ENCODE results near the gene ADAMTS17. TPM values are rescaled to one million over a fixed set of nuclear protein-coding genes. Genes with fewer than 3 reads are reported as not detected.

The ADAMTS17 gene
- total RNA-seq, 1 experiment from 2014 or later, result 1.8 TPM

- TF ChIP-seq ERG (CRISPR knock-in tag; IDR thresholded peaks at IDR 0.05) (no peak), NR1H2 (CRISPR knock-in tag; IDR thresholded peaks at IDR 0.05) (no peak), HMGXB4 (CRISPR knock-in tag; IDR thresholded peaks at IDR 0.05) (no peak), ZNF121 (CRISPR knock-in tag; IDR thresholded peaks at IDR 0.05) (no peak), ATF2 (CRISPR knock-in tag; IDR thresholded peaks at IDR 0.05; ENCODE audit: borderline replicate concordance, low read depth) (no peak), ATF1 (CRISPR knock-in tag; IDR thresholded peaks at IDR 0.05) (no peak)
Observed at GRCh38 chr15:100235030-100235617, 106.7 kb downstream of the ADAMTS17 start (continued).

- H3K36me3 Mint-ChIP-seq, result no peaks in the 10 kb centered on the region
- DNase-seq (ENCODE audit: low spot score) (no peak), ATAC-seq (no peak)
- peaks cover 2% of the 10 kb centered on the region; the same call in 1 of the 2 replicates for H3K27me3 Mint-ChIP-seq (ENCODE audit: low read depth)
- H3K9me3 Mint-ChIP-seq, result peaks cover 4% of the 10 kb centered on the region; the same call in 1 of the 2 replicates
- CTCF ChIA-PET, result no interaction called here
- H3K27ac Mint-ChIP-seq, result no peak overlapping the region
- TF ChIP-seq SP1 (CRISPR knock-in tag; conservative IDR thresholded peaks at IDR 0.05) (no peak), SMAD3 (CRISPR knock-in tag; IDR thresholded peaks at IDR 0.05; ENCODE audit: borderline replicate concordance) (no peak), CREM (CRISPR knock-in tag; IDR thresholded peaks at IDR 0.05) (no peak), ETV6 (CRISPR knock-in tag; IDR thresholded peaks at IDR 0.05) (no peak), NFE2L1 (CRISPR knock-in tag; IDR thresholded peaks at IDR 0.05) (no peak), ATF3 (CRISPR knock-in tag; conservative IDR thresholded peaks at IDR 0.05) (no peak), ZBTB43 (CRISPR knock-in tag; IDR thresholded peaks at IDR 0.05) (no peak), ESRRA (CRISPR knock-in tag; IDR thresholded peaks at IDR 0.05; ENCODE audit: borderline replicate concordance) (no peak), SOX15 (CRISPR knock-in tag; IDR thresholded peaks at IDR 0.05) (no peak), HMGA2 (CRISPR knock-in tag; IDR thresholded peaks at IDR 0.05) (no peak), MAX (CRISPR knock-in tag; IDR thresholded peaks at IDR 0.05) (no peak), ZNF281 (CRISPR knock-in tag; IDR thresholded peaks at IDR 0.05) (no peak), NR3C1 (CRISPR knock-in tag; conservative IDR thresholded peaks at IDR 0.05; ENCODE audit: low read depth) (no peak)
- H3K4me3 Mint-ChIP-seq, result no peak overlapping the region
- H3K4me1 Mint-ChIP-seq, result no peaks in the 10 kb centered on the region
- POLR2A ChIA-PET, result no interaction called here
Observed at GRCh38 chr15:100234158-100235029, 107.4 kb downstream of the ADAMTS17 start.
